Measurements from ENCODE around the gene PNPLA3. TPM values are rescaled to one million over a fixed set of nuclear protein-coding genes. Genes with fewer than 3 reads are reported as not detected.
"Not testable (repeated sequence)": the region's sequence is repeated elsewhere in the genome, so short reads cannot be mapped to it uniquely, and the experiment has no call there.

Gene PNPLA3
- total and polyA plus RNA-seq, 2 donors, result 0.05 to 0.09 TPM

DNA sequence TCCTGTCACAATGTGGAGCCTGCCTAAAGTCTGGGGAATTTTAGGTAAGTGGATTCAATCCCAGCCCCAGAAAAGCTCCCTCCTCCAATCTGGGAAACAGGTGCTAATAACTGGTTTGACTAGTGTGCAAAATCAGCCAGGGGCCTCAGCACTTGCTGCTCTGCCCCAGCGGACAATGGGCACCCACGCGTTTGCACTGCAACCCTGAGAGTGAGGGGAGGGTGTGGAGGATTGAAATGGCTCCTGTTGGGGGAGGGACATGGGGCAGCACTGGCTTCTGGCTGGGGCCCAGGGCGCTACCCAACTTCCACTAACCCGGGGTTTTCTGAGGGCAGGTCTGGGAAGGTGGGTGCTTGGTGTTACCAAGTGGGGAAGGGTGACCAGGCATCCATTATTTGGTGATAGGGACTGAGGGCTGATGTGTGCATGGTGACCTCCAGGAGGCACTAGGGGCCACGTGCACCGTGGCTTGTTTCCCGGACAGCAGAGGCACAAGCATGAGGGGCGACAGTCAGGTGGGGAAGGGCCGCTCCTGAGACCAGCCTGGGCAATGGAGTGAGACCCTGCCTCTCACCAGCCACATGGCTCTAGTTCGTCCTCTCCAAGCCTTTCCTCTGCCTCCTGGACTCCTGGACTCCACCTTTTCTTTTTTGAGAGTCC, 27.5 kb upstream of the PNPLA3 start:
- H3K36me3 ChIP-seq (ENCODE audit: control insufficient read depth in 2 of 2, insufficient read depth in 2 of 2, low read length in 1 of 2), result no peaks in the 10 kb centered on the region
- H3K27ac ChIP-seq (ENCODE audit: low read depth in 1 of 2, low read length in 1 of 2), result no peak overlapping the region
- no peak overlapping the region for H3K4me3 ChIP-seq (ENCODE audit: low read length in 2 of 2)
- no peak for DNase-seq (ENCODE audit: low read depth in 6 of 9, low spot score in 9 of 9)
- 57% methylated on average over 11 of the region's 11 CpGs for WGBS
- peaks cover 0 to 5% of the 10 kb centered on the region in 2 donors for H3K4me1 ChIP-seq (ENCODE audit: control insufficient read depth in 2 of 2, insufficient read depth in 2 of 2, low read length in 2 of 2)
- peaks cover 15 to 39% of the 10 kb centered on the region in 2 donors for H3K27me3 ChIP-seq (ENCODE audit: control insufficient read depth in 2 of 2, insufficient read depth in 1 of 2, low read length in 1 of 2)
- H3K9me3 ChIP-seq (ENCODE audit: control insufficient read depth in 2 of 2, insufficient read depth in 1 of 2, low read length in 1 of 2), result no peaks in the 10 kb centered on the region

- H3K27me3 ChIP-seq (ENCODE audit: control insufficient read depth in 2 of 2, insufficient read depth in 1 of 2, low read length in 1 of 2), result peaks cover 0 to 22% of the 10 kb centered on the region in 2 donors
- H3K9me3 ChIP-seq (ENCODE audit: control insufficient read depth in 2 of 2, insufficient read depth in 1 of 2, low read length in 1 of 2), result no peaks in the 10 kb centered on the region
- H3K36me3 ChIP-seq (ENCODE audit: control insufficient read depth in 2 of 2, insufficient read depth in 2 of 2, low read length in 1 of 2), result no peaks in the 10 kb centered on the region
- H3K27ac ChIP-seq (ENCODE audit: low read depth in 1 of 2, low read length in 1 of 2), result no peak overlapping the region
- no peak overlapping the region for H3K4me3 ChIP-seq (ENCODE audit: low read length in 2 of 2)
- DNase-seq (ENCODE audit: low read depth in 6 of 9, low spot score in 9 of 9), result no peak
- H3K4me1 ChIP-seq (ENCODE audit: control insufficient read depth in 2 of 2, insufficient read depth in 2 of 2, low read length in 2 of 2), result no peaks in the 10 kb centered on the region
- WGBS, result 80% methylated on average over 12 of the region's 12 CpGs
Observed at GRCh38 chr22:43897751-43898261, 25.8 kb upstream of the PNPLA3 start.

GRCh38 chr22:43900206-43900605, 23.4 kb upstream of the PNPLA3 start:
- Histone ChIP-seq H3K9me3 (ENCODE audit: control insufficient read depth in 2 of 2, insufficient read depth in 1 of 2, low read length in 1 of 2) (no peaks in the 10 kb centered on the region), H3K27ac (ENCODE audit: low read depth in 1 of 2, low read length in 1 of 2) (no peak overlapping the region), H3K36me3 (ENCODE audit: control insufficient read depth in 2 of 2, insufficient read depth in 2 of 2, low read length in 1 of 2) (no peaks in the 10 kb centered on the region), H3K27me3 (ENCODE audit: control insufficient read depth in 2 of 2, insufficient read depth in 1 of 2, low read length in 1 of 2) (peaks cover 0 to 9% of the 10 kb centered on the region in 2 donors), H3K4me3 (ENCODE audit: low read length in 2 of 2) (no peak overlapping the region), H3K4me1 (ENCODE audit: control insufficient read depth in 2 of 2, insufficient read depth in 2 of 2, low read length in 2 of 2) (no peaks in the 10 kb centered on the region)
- WGBS, result 72% methylated on average over 7 of the region's 7 CpGs
- DNase-seq (ENCODE audit: low read depth in 6 of 9, low spot score in 9 of 9), result no peak

GRCh38 chr22:43901976-43902643, 21.5 kb upstream of the PNPLA3 start:
- Histone ChIP-seq H3K4me1 (ENCODE audit: control insufficient read depth in 2 of 2, insufficient read depth in 2 of 2, low read length in 2 of 2) (no peaks in the 10 kb centered on the region), H3K27me3 (ENCODE audit: control insufficient read depth in 2 of 2, insufficient read depth in 1 of 2, low read length in 1 of 2) (peaks cover 0 to 5% of the 10 kb centered on the region in 2 donors), H3K9me3 (ENCODE audit: control insufficient read depth in 2 of 2, insufficient read depth in 1 of 2, low read length in 1 of 2) (no peaks in the 10 kb centered on the region), H3K27ac (ENCODE audit: low read depth in 1 of 2, low read length in 1 of 2) (no peak overlapping the region), H3K4me3 (ENCODE audit: low read length in 2 of 2) (no peak overlapping the region), H3K36me3 (ENCODE audit: control insufficient read depth in 2 of 2, insufficient read depth in 2 of 2, low read length in 1 of 2) (no peaks in the 10 kb centered on the region)
- no peak for DNase-seq (ENCODE audit: low read depth in 6 of 9, low spot score in 9 of 9)
- 73% methylated on average over 5 of the region's 5 CpGs for WGBS

GRCh38 chr22:43903033-43903432, 20.6 kb upstream of the PNPLA3 start:
- DNase-seq (ENCODE audit: low read depth in 6 of 9, low spot score in 9 of 9); H3K36me3 ChIP-seq (ENCODE audit: control insufficient read depth in 2 of 2, insufficient read depth in 2 of 2, low read length in 1 of 2); H3K4me1 ChIP-seq (ENCODE audit: control insufficient read depth in 2 of 2, insufficient read depth in 2 of 2, low read length in 2 of 2); H3K9me3 ChIP-seq (ENCODE audit: control insufficient read depth in 2 of 2, insufficient read depth in 1 of 2, low read length in 1 of 2); H3K27me3 ChIP-seq (ENCODE audit: control insufficient read depth in 2 of 2, insufficient read depth in 1 of 2, low read length in 1 of 2); H3K27ac ChIP-seq (ENCODE audit: low read depth in 1 of 2, low read length in 1 of 2); H3K4me3 ChIP-seq (ENCODE audit: low read length in 2 of 2): not testable (repeated sequence)
- 83% methylated on average over 12 of the region's 12 CpGs for WGBS

- H3K4me1 ChIP-seq (ENCODE audit: control insufficient read depth in 2 of 2, insufficient read depth in 2 of 2, low read length in 2 of 2); H3K27me3 ChIP-seq (ENCODE audit: control insufficient read depth in 2 of 2, insufficient read depth in 1 of 2, low read length in 1 of 2); H3K36me3 ChIP-seq (ENCODE audit: control insufficient read depth in 2 of 2, insufficient read depth in 2 of 2, low read length in 1 of 2); DNase-seq (ENCODE audit: low read depth in 6 of 9, low spot score in 9 of 9); H3K4me3 ChIP-seq (ENCODE audit: low read length in 2 of 2); H3K27ac ChIP-seq (ENCODE audit: low read depth in 1 of 2, low read length in 1 of 2); H3K9me3 ChIP-seq (ENCODE audit: control insufficient read depth in 2 of 2, insufficient read depth in 1 of 2, low read length in 1 of 2): not testable (repeated sequence)
- 41% methylated on average over 12 of the region's 12 CpGs for WGBS
Observed at GRCh38 chr22:43904412-43904811, 19.2 kb upstream of the PNPLA3 start.

- H3K4me1 ChIP-seq (ENCODE audit: control insufficient read depth in 2 of 2, insufficient read depth in 2 of 2, low read length in 2 of 2), result no peaks in the 10 kb centered on the region
- DNase-seq (ENCODE audit: low read depth in 6 of 9, low spot score in 9 of 9), result no peak
- H3K9me3 ChIP-seq (ENCODE audit: control insufficient read depth in 2 of 2, insufficient read depth in 1 of 2, low read length in 1 of 2), result no peaks in the 10 kb centered on the region
- H3K27me3 ChIP-seq (ENCODE audit: control insufficient read depth in 2 of 2, insufficient read depth in 1 of 2, low read length in 1 of 2), result peaks cover 0 to 5% of the 10 kb centered on the region in 2 donors
- no peak overlapping the region for H3K27ac ChIP-seq (ENCODE audit: low read depth in 1 of 2, low read length in 1 of 2)
- no peak overlapping the region for H3K4me3 ChIP-seq (ENCODE audit: low read length in 2 of 2)
- no peaks in the 10 kb centered on the region for H3K36me3 ChIP-seq (ENCODE audit: control insufficient read depth in 2 of 2, insufficient read depth in 2 of 2, low read length in 1 of 2)
- WGBS, result 71% methylated on average over 7 of the region's 7 CpGs
Observed at GRCh38 chr22:43905681-43906080, 17.9 kb upstream of the PNPLA3 start.

DNA sequence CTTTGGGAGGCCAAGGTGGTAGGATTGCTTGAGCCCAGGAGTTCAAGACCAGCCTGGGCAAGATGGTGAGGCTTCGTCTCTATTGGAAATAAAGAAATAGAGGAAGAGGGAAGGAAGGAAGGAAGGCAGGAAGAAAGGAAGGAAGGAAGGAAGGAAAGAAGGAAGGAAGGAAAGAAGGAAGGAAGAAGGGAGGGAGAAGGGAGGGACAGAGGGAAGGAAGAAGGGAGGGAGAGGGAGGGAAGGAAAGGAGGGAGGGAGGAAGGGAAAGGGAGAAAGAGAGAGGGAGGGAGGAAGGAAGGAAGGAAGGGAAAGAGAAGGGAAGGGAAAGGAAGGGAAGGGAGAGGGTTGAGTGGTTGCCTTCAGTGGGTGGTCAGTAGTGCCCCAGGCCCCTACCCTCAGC, 13.9 kb upstream of the PNPLA3 start:
- no peaks in the 10 kb centered on the region for H3K9me3 ChIP-seq (ENCODE audit: control insufficient read depth in 2 of 2, insufficient read depth in 1 of 2, low read length in 1 of 2)
- H3K4me1 ChIP-seq (ENCODE audit: control insufficient read depth in 2 of 2, insufficient read depth in 2 of 2, low read length in 2 of 2), result no peaks in the 10 kb centered on the region
- H3K4me3 ChIP-seq (ENCODE audit: low read length in 2 of 2), result no peak overlapping the region
- H3K36me3 ChIP-seq (ENCODE audit: control insufficient read depth in 2 of 2, insufficient read depth in 2 of 2, low read length in 1 of 2), result no peaks in the 10 kb centered on the region
- H3K27ac ChIP-seq (ENCODE audit: low read depth in 1 of 2, low read length in 1 of 2), result no peak overlapping the region
- H3K27me3 ChIP-seq (ENCODE audit: control insufficient read depth in 2 of 2, insufficient read depth in 1 of 2, low read length in 1 of 2), result peaks cover 0 to 5% of the 10 kb centered on the region in 2 donors
- WGBS, result 92% methylated on average over 1 of the region's 1 CpG
- DNase-seq (ENCODE audit: low read depth in 6 of 9, low spot score in 9 of 9), result no peak

- 76% methylated on average over 6 of the region's 6 CpGs for WGBS
- no peak overlapping the region for H3K27ac ChIP-seq (ENCODE audit: low read depth in 1 of 2, low read length in 1 of 2)
- no peaks in the 10 kb centered on the region for H3K36me3 ChIP-seq (ENCODE audit: control insufficient read depth in 2 of 2, insufficient read depth in 2 of 2, low read length in 1 of 2)
- no peaks in the 10 kb centered on the region for H3K9me3 ChIP-seq (ENCODE audit: control insufficient read depth in 2 of 2, insufficient read depth in 1 of 2, low read length in 1 of 2)
- H3K4me3 ChIP-seq (ENCODE audit: low read length in 2 of 2), result no peak overlapping the region
- DNase-seq (ENCODE audit: low read depth in 6 of 9, low spot score in 9 of 9), result no peak
- H3K27me3 ChIP-seq (ENCODE audit: control insufficient read depth in 2 of 2, insufficient read depth in 1 of 2, low read length in 1 of 2), result peaks cover 0 to 3% of the 10 kb centered on the region in 2 donors
- H3K4me1 ChIP-seq (ENCODE audit: control insufficient read depth in 2 of 2, insufficient read depth in 2 of 2, low read length in 2 of 2), result no peaks in the 10 kb centered on the region
Observed at GRCh38 chr22:43910178-43910695, 13.4 kb upstream of the PNPLA3 start.
